ENCODE results near the gene LZTFL1.

Gene LZTFL1

DNA sequence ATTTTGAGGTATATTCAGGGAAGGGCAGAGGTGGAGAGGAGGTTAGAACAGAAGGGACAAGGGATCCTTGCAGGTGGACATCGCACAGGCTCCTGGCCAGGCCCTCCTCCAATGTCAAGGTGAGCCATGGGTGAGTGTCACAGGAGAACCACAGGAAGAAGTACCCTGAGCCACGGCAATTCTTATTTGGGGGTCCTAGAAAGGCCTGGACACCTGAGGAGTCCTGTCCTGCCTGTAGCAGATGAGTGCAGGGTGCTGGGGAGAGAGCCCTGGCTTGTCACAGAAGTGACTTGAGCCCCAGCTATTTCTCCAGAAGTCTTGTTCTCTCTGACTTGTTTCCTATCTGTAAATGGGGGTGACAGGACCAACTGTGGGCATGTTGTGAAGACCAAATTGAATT lies 49.9 kb downstream of the LZTFL1 start:
- Histone ChIP-seq H3K27ac (no peak overlapping the region), H3K36me3 (ENCODE audit: insufficient read depth, low read length) (no peaks in the 10 kb centered on the region), H3K9me3 (ENCODE audit: low read depth, low read length) (no peaks in the 10 kb centered on the region), H3K9ac (ENCODE audit: insufficient read length) (no peak overlapping the region), H3K4me3 (no peak overlapping the region)
- DNase-seq (ENCODE audit: low read depth, low spot score), result no peak
- TF ChIP-seq FOXP2 (optimal IDR thresholded peaks at IDR 0.05; ENCODE audit: control extremely low read depth, extremely low read length, insufficient read depth), result no peak
- no peak for TF ChIP-seq EZH2 (IDR thresholded peaks at IDR 0.05)
- TF ChIP-seq POLR2AphosphoS5 (IDR thresholded peaks at IDR 0.05; ENCODE audit: borderline replicate concordance, low read depth, low read length), result no peak

DNA sequence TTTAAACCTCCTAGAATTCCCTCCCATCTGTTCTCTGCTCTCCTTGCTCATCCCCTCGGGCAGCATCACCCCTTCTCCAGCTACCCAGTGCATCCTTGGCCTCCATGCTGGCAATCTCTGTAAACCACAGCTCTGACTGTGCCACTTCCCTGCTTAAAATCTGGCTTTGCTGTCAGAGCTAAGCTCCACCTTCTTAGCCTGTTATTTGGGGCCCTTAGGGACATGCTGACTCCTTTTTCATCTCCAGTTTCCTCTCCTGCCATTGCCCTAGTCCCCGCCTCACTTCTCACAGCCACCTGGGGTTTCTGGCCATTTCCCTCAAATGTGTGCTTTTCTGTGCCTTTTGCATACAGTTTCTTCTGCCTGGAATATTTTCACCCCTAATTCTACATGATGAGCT lies 51.3 kb downstream of the LZTFL1 start:
- Histone ChIP-seq H3K36me3 (ENCODE audit: insufficient read depth, low read length) (no peaks in the 10 kb centered on the region), H3K27ac (no peak overlapping the region), H3K9ac (ENCODE audit: insufficient read length) (no peak overlapping the region), H3K9me3 (ENCODE audit: low read depth, low read length) (no peaks in the 10 kb centered on the region), H3K4me3 (no peak overlapping the region)
- TF ChIP-seq EZH2 (IDR thresholded peaks at IDR 0.05) (no peak), FOXP2 (optimal IDR thresholded peaks at IDR 0.05; ENCODE audit: control extremely low read depth, extremely low read length, insufficient read depth) (no peak), POLR2AphosphoS5 (IDR thresholded peaks at IDR 0.05; ENCODE audit: borderline replicate concordance, low read depth, low read length) (no peak)
- no peak for DNase-seq (ENCODE audit: low read depth, low spot score)

DNA sequence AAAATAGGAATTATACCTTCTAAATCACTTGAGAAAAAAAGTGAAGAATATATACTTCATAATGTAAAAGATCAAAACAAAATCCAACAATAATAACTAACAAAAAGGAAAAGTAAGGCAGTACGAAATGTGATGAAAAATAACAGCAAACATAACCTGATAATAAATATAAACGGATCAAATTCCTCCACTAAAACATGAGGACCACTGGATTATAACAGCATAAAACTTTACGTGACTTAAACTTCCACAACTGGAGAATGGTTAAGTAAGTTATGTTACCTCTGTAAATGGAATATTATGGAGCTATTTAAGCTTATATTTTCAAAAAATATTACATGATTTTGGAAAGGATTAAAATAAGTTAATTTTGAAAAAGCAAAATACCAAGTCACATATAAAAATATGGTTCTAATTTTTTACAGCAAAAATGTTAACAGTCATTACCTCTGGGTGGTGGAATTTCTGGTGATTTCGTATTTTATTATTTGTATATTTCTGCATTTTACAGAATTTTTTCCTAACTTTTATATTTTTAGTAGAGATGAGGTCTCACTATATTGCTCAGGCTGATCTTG lies 52.6 kb downstream of the LZTFL1 start:
- Histone ChIP-seq H3K36me3 (ENCODE audit: insufficient read depth, low read length) (no peaks in the 10 kb centered on the region), H3K4me3 (no peak overlapping the region), H3K9me3 (ENCODE audit: low read depth, low read length) (no peaks in the 10 kb centered on the region), H3K9ac (ENCODE audit: insufficient read length) (no peak overlapping the region), H3K27ac (no peak overlapping the region)
- no peak for DNase-seq (ENCODE audit: low read depth, low spot score)
- TF ChIP-seq POLR2AphosphoS5 (IDR thresholded peaks at IDR 0.05; ENCODE audit: borderline replicate concordance, low read depth, low read length) (no peak), FOXP2 (optimal IDR thresholded peaks at IDR 0.05; ENCODE audit: control extremely low read depth, extremely low read length, insufficient read depth) (no peak), EZH2 (IDR thresholded peaks at IDR 0.05) (no peak)

DNA sequence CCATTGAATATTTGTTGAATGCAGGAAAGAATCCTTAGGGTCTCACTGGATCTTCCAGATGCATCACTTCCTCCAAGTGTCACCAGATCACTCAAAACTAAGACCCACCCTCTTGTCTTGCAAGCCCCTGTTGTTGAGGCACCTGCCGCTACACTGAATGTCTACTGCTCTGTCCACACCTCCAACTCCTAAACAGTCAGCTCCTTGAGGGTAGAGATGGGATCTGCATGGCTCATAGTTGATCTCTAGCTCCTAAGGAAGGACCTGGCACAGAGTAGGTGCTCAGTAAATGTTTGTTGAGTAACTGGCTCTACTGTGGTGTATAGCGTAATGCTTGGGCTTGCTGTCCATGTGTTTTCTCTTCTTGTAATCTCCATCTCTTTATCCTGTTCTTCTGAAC lies 54.4 kb downstream of the LZTFL1 start:
- Histone ChIP-seq H3K9me3 (ENCODE audit: low read depth, low read length) (no peaks in the 10 kb centered on the region), H3K27ac (no peak overlapping the region), H3K36me3 (ENCODE audit: insufficient read depth, low read length) (no peaks in the 10 kb centered on the region), H3K9ac (ENCODE audit: insufficient read length) (no peak overlapping the region), H3K4me3 (no peak overlapping the region)
- TF ChIP-seq EZH2 (IDR thresholded peaks at IDR 0.05) (no peak), POLR2AphosphoS5 (IDR thresholded peaks at IDR 0.05; ENCODE audit: borderline replicate concordance, low read depth, low read length) (no peak), FOXP2 (optimal IDR thresholded peaks at IDR 0.05; ENCODE audit: control extremely low read depth, extremely low read length, insufficient read depth) (no peak)
- DNase-seq (ENCODE audit: low read depth, low spot score), result no peak

DNA sequence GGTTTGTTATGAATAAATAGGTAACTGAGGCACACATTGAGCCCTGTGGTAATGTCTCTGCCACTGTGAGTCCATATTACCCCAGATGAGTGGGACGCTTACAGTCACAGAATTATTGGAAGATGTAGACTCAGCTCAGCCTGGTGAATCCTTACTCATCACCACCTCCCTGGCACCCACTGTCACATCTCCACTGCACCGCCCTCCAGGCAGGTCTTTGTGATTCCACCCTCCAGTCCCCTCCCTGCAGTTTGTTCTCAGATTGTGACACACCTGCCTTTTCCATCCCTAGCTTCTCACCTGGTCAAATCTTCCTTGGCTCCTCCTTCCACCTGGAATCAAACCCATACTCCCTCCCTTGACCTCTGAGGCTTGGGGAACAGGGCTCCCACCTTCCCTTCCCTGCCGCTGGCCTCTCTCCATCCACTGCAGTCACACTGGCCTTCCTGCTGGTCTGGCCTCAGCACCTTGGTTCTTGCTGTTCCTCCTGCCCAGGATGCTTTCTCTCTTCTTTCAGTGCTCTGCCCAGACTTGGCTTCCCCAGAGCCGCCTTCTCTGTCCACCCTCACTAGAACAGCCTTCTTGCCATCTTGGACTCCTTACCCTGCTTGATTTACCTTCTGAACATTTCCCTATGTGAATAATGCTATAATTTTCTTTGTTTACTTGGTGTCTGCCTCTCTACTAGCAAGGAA lies 55.0 kb downstream of the LZTFL1 start:
- no peak overlapping the region for H3K9ac ChIP-seq (ENCODE audit: insufficient read length)
- H3K4me3 ChIP-seq, result no peak overlapping the region
- H3K27ac ChIP-seq, result no peak overlapping the region
- DNase-seq (ENCODE audit: low read depth, low spot score), result no peak
- no peaks in the 10 kb centered on the region for H3K9me3 ChIP-seq (ENCODE audit: low read depth, low read length)
- no peak for TF ChIP-seq FOXP2 (optimal IDR thresholded peaks at IDR 0.05; ENCODE audit: control extremely low read depth, extremely low read length, insufficient read depth)
- TF ChIP-seq EZH2 (IDR thresholded peaks at IDR 0.05), result no peak
- no peak for TF ChIP-seq POLR2AphosphoS5 (IDR thresholded peaks at IDR 0.05; ENCODE audit: borderline replicate concordance, low read depth, low read length)
- no peaks in the 10 kb centered on the region for H3K36me3 ChIP-seq (ENCODE audit: insufficient read depth, low read length)

DNA sequence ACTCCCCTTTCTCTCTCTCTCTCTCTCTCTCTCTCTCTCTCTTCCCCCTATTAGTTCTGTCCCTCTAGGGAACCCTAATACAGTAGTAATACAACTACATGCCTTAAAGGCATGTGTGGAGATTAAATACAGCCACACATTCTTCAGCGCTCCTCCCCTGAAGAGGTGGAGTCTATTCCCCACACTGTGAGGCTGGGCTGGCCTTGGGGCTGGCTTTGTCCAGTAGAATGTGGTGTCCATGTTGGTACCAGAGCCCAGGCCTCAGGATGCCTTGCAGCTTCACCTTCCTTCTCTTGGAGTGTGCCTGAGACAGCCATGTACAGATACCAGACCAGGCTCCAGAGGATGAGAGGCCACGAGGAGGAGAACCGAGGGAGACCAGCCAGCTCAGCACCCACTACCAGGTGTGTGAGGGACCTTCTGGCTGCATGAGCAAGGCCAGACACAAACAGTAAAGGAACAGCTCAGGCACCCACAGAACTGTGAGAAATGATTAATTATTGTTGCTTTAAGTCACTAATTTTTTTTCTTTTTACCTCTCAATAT lies 56.2 kb downstream of the LZTFL1 start:
- Histone ChIP-seq H3K4me3 (no peak overlapping the region), H3K9ac (ENCODE audit: insufficient read length) (no peak overlapping the region), H3K9me3 (ENCODE audit: low read depth, low read length) (no peaks in the 10 kb centered on the region), H3K36me3 (ENCODE audit: insufficient read depth, low read length) (no peaks in the 10 kb centered on the region), H3K27ac (no peak overlapping the region)
- DNase-seq (ENCODE audit: low read depth, low spot score), result no peak
- TF ChIP-seq EZH2 (IDR thresholded peaks at IDR 0.05) (no peak), POLR2AphosphoS5 (IDR thresholded peaks at IDR 0.05; ENCODE audit: borderline replicate concordance, low read depth, low read length) (no peak), FOXP2 (optimal IDR thresholded peaks at IDR 0.05; ENCODE audit: control extremely low read depth, extremely low read length, insufficient read depth) (no peak)

DNA sequence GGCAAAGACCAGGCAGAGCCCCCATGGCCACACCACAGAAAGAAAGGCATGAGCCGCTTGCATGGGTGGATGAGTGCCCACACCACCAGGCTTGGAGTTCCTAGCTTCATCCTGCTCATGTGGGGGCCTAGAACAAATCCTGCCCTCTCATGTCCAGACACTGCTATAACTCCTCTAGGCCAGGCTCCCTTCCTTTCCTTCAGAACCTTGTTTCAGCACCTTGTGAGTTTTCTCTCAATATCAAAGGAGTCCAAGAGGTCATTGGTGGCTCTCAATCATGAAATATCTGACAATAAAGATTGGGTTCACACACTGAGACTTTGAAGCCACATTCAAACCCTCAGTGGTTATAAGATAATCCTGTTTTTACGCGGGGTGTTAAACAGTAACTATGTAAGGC lies 58.3 kb downstream of the LZTFL1 start:
- H3K4me3 ChIP-seq, result no peak overlapping the region
- H3K27ac ChIP-seq, result no peak overlapping the region
- no peak for TF ChIP-seq FOXP2 (optimal IDR thresholded peaks at IDR 0.05; ENCODE audit: control extremely low read depth, extremely low read length, insufficient read depth)
- TF ChIP-seq POLR2AphosphoS5 (IDR thresholded peaks at IDR 0.05; ENCODE audit: borderline replicate concordance, low read depth, low read length), result no peak
- TF ChIP-seq EZH2 (IDR thresholded peaks at IDR 0.05), result no peak
- no peak overlapping the region for H3K9ac ChIP-seq (ENCODE audit: insufficient read length)
- no peaks in the 10 kb centered on the region for H3K36me3 ChIP-seq (ENCODE audit: insufficient read depth, low read length)
- DNase-seq (ENCODE audit: low read depth, low spot score), result no peak
- H3K9me3 ChIP-seq (ENCODE audit: low read depth, low read length), result no peaks in the 10 kb centered on the region

DNA sequence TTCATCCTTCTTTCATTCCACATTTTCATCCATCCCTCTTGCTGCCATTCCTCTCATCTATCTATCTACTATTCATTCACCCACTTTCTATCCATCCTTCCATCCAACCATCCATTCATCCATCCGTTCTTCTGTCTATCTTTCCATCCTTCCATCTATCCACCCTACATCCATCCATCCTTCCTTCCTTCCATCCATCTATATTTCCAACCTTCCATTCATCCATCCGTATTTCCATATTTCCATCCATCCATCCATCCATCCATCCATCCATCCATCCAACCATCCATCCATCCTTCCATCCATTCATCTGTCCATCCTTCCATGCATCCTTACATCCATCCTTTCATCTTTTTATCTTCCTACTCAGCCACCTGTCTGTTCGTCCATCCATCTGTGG lies 59.5 kb downstream of the LZTFL1 start:
- no peak overlapping the region for H3K4me3 ChIP-seq
- no peaks in the 10 kb centered on the region for H3K9me3 ChIP-seq (ENCODE audit: low read depth, low read length)
- DNase-seq (ENCODE audit: low read depth, low spot score), result no peak
- no peaks in the 10 kb centered on the region for H3K36me3 ChIP-seq (ENCODE audit: insufficient read depth, low read length)
- no peak for TF ChIP-seq EZH2 (IDR thresholded peaks at IDR 0.05)
- H3K9ac ChIP-seq (ENCODE audit: insufficient read length), result no peak overlapping the region
- no peak overlapping the region for H3K27ac ChIP-seq

DNA sequence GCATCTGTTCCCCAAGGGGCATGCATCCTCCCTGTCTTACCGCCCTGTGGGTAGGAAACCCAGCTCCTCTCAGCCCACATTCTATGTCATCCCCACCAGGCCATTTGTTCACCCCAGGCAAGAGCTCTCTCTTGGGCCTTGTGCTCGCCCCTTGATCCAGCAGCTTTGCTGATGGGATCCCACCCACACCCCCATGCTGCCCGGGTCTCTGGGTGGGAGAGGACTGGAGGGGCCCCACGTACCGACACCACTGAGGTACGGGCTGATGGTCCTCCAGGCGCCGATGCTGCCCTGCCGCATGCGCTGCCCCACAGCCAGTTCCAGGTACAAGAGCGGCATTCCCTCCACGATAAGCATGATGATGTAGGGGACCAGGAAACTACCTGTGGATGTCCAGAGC lies 60.1 kb downstream of the LZTFL1 start:
- TF ChIP-seq POLR2AphosphoS5 (IDR thresholded peaks at IDR 0.05; ENCODE audit: borderline replicate concordance, low read depth, low read length) (no peak), FOXP2 (optimal IDR thresholded peaks at IDR 0.05; ENCODE audit: control extremely low read depth, extremely low read length, insufficient read depth) (no peak), EZH2 (IDR thresholded peaks at IDR 0.05) (no peak)
- no peaks in the 10 kb centered on the region for H3K9me3 ChIP-seq (ENCODE audit: low read depth, low read length)
- H3K9ac ChIP-seq (ENCODE audit: insufficient read length), result no peak overlapping the region
- no peak for DNase-seq (ENCODE audit: low read depth, low spot score)
- H3K4me3 ChIP-seq, result no peak overlapping the region
- no peaks in the 10 kb centered on the region for H3K36me3 ChIP-seq (ENCODE audit: insufficient read depth, low read length)
- no peak overlapping the region for H3K27ac ChIP-seq

All from SK-N-MC (cell line).